Mammary epithelial cell (primary cell): ENCODE measurements around the gene CD86.

Source experiments
- CTCF ChIP-seq, 2 donors: IDR thresholded peaks in 1 of 2; conservative IDR thresholded peaks in 1 of 2; 2 replicates each; pipeline ENCODE4 v1.5.1; 2011 to 2012; ENCODE audit warnings: inconsistent platforms in 2 of 2, low read length in 2 of 2, mild to moderate bottlenecking in 2 of 2, control low read depth in 1 of 2, low read depth in 1 of 2; ENCODE audit not compliant: insufficient read depth in 1 of 2; ENCODE audit errors: extremely low read depth in 1 of 2
- EZH2 ChIP-seq: IDR thresholded peaks from 2 replicates; pipeline ENCODE4 v1.6.1; 2012; ENCODE audit warnings: low read length, inconsistent platforms, borderline replicate concordance

- TF ChIP-seq EZH2 (no peak), CTCF (conservative IDR thresholded peaks at IDR 0.05 in 1 of 2, IDR thresholded peaks at IDR 0.05 in 1 of 2; ENCODE audit: extremely low read depth in 1 of 2, insufficient read depth in 1 of 2, low read depth in 1 of 2, low read length in 2 of 2) (peak; percentile 73 to 76)
These were observed 46.5 kb downstream of the CD86 start for GRCh38 chr3:122101646-122102045.
